Head of caudate nucleus (tissue), 42 donors: ENCODE results near the gene CD46.

Experiments
- DNase-seq, 42 donors: peaks; one replicate each; pipeline versions ENCODE4 v3.0.0 to v3.0.0-alpha.2; 2020 to 2021; ENCODE audit warnings: mixed read lengths in 7 of 42
- intact Hi-C: fragments of 100-400 bp; cut with DNase I; formaldehyde crosslinking; loops from one replicate; pipeline ENCODE4 v1.15.0; 2022

The CD46 gene

DNA sequence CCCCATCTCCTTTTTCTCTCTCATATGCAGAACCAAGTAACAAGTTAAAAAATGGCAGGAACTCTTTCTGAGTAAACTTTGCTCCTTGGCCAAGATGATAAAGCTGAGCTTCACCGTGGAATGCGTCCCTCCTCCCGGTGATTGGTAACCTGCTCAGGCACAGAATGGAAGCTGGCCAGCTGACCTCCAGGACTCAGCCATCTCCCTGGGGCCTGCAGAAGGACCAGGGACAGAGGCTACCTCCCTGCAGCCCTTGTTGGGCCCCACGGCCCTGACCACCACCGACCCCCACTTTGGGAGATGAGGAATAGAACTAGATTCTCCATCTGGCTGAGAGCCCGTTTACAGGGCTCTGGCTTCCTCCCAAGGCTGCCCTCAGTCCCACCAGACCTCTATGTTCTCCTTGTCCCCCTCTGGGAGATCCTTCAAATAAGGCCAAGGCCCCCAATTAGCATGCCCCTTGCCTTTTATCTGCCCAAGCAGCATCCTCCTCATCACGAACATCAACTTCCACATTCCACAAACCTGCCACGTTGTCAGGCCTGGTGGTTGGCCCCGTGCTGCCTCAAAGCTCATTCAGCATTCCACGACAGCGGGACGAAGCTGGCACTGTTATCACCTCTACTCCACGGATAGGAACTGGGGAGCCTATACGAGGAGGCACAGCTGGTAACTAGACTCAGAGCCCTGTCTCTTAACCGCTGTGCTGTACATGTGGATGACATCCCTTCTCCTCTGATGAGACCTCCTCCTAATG lies 84.9 kb downstream of the CD46 start:
- peak in 4 of 42 donors; percentile 3 to 28 (median 16) for DNase-seq
- intact Hi-C loops = no loop called here

DNA sequence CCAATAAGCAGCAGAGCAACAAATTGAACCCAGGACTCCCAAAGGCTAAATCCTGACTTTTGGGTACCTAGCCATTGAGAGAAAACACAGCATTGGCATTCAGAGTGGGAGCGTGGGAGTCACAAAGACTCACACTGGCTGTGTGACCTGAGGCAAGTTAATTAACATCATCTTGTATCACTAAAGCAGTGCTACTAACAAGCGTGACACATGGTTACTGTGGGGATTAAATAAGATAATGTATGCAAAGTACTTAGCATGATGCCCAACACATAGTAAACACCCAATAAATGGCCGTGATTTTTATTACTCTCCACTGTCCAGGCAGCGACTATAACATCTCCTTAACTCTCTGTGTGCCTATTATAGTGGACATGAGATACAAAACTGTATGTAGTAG lies 85.8 kb downstream of the CD46 start:
- peak in 3 of 42 donors; percentile 3 to 23 (median 5) for DNase-seq
- intact Hi-C loops = no loop called here

DNA sequence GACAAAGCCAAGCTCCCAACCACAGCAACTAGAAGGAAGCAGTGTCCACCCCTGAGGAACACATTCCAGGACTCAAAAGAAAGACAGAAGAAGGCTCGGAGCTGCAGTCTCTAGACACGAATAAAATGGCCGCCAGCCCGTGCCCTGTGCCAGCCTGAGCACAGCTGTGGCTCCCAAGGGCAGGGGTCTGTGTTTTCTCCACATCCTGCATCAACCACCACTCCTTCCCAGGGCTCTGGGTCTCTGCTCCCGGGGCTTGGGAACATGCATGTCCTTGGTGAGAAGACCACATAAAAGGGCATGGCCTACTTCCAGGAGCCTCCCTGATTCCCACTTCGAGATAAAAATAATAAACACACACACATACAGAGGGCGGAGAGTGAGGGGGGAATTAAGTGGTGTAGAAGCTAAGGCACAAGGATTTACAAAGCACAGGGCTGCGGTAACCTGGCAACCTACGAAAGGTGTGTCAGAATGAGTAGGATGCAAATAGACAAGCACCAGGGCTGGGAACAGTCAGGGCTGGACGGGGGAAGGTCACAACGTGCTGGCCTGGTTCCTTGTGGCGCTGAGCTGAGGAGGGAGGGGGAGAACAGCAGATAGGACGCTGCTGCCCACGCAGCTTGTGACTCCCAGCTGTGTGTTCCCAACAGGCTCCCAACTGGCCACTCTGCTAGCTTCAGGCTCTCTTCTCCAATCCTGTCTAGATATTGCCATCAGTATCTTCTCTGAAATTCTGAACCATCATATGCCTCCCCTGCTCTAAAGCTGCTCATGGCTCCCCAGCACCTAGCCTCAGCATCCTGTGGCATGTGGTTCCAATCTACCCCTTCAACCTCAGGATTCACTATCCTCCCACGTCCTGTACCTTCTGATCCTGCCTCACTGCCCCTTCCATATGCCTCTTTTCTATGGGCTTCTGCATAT lies 86.6 kb downstream of the CD46 start:
- intact Hi-C loops = no loop called here
- DNase-seq = peak in 41 of 42 donors; percentile 50 to 91 (median 76)

DNA sequence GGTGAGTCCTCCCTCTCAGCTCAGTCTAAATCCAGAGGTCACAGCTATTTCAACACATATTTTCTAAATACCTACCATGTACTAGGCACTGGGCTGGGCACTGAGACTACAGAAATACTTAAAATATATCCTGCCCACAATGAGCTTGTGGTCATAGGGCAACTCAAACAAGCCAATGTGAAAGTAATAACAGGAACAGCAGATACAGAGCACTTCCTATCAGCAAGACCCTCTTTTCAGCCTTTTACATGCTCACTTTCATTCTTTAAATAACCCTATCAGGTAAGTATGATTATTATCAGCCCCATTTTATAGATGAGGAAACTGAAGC lies 87.2 kb downstream of the CD46 start:
- no peak for DNase-seq
- intact Hi-C loops = no loop called here

DNA sequence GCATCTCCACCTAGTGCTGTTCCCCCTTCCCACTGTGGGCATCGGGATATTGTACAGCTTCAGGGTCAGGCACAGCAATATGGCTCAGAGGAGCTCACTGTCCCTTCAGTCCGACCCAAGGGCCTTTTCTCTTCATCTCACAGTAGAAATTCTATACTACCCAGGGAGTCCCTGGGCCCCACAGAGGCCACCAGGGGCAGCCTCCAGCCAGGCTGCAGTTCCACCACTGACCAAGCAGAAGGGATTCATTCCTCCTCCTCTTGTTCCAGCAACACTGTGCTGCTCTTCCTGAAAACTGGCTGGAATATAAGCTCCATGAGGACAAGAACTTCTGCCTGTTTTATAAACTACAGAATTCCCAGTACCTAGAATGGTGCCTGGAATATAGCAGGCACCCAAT lies 88.5 kb downstream of the CD46 start:
- DNase-seq = peak in 2 of 42 donors; percentile 8 to 20
- intact Hi-C loops = no loop called here

DNA sequence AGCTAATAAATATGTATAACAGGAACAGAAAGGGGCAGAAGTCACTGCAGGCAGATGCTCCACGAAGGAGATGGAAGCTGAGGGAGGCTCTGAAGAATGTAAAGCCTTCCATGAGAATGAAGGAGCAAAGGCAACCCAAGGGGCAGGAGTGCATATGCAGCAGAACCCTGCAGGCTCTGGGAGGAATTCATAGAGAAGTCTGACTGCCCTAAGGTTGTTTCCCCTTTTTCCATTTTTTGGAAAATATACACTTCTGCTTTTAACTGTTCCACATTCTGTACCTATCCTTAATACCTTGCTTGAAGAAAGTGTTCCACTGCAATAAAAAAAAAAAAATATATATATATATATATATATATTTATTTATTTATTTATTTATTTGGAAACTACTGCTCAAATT lies 89.4 kb downstream of the CD46 start:
- intact Hi-C loops = no loop called here
- DNase-seq = peak in 2 of 42 donors; percentile 2 to 18

DNA sequence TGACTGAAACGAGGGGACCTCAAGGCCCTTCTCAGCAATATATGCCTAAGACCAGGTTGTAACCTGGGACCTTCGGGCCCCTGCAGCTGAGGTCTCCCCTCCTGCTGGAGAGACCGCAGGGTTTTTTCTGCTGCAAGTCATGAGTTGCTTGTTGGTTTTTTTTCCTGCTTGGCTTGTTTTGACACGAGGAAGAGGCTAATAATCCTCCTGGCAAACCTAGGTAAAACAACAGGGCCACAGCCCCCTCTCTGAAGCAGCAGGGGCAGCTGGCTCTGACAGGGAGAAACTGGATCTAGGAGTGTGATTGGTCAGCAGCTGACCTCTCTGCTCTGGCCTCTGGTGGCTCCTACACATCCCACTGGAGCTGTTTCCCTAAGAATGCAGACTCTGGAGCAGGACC lies 90.0 kb downstream of the CD46 start:
- peak in 1 of 42 donors; percentile 2 for DNase-seq
- intact Hi-C loops = no loop called here

DNA sequence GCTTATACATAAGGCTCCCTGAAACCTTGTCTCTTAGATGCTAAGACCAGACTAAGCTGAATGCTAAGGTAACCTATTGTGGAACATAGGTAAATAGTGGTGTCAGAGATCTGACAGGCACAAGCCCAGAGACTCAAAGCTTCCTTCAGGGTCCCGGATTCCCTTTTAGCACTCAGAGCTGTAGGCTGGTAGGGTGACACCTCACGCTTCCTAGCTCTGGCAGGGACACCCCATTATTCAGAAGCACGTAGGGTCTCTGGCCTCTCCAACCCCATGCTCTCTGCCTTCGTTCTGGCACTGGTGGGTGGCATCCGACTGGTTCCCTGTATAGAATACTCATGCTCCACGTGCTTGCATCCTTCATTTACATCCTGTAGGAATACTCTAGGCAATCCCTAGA lies 90.7 kb downstream of the CD46 start:
- intact Hi-C loops = no loop called here
- DNase-seq = peak in 2 of 42 donors; percentile 2 to 25

DNA sequence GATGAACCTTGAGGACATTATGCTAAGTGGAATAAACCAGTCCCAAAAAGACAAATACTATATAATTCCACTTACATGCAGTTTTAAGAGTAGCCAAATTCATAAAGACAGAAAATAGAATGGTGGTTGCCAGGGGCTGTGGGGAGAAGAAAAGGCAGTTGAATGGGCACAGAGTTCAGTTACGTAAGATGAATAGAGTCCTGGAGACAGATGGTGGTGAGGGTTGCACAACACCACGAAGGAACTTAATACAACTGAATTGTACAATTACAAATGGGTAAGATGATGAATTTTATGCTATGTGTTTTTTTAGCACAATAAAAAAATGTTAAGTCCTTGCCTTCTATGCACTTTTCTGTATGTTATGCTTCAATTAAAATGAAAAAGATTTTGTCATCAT lies 92.5 kb downstream of the CD46 start:
- peak in 2 of 42 donors; percentile 5 to 23 for DNase-seq
- intact Hi-C loops = no loop called here
